Measurements from ENCODE around the gene RPS6KA3.
"Not testable (repeated sequence)": the region's sequence is repeated elsewhere in the genome, so short reads cannot be mapped to it uniquely, and the experiment has no call there.

RPS6KA3 gene

DNA sequence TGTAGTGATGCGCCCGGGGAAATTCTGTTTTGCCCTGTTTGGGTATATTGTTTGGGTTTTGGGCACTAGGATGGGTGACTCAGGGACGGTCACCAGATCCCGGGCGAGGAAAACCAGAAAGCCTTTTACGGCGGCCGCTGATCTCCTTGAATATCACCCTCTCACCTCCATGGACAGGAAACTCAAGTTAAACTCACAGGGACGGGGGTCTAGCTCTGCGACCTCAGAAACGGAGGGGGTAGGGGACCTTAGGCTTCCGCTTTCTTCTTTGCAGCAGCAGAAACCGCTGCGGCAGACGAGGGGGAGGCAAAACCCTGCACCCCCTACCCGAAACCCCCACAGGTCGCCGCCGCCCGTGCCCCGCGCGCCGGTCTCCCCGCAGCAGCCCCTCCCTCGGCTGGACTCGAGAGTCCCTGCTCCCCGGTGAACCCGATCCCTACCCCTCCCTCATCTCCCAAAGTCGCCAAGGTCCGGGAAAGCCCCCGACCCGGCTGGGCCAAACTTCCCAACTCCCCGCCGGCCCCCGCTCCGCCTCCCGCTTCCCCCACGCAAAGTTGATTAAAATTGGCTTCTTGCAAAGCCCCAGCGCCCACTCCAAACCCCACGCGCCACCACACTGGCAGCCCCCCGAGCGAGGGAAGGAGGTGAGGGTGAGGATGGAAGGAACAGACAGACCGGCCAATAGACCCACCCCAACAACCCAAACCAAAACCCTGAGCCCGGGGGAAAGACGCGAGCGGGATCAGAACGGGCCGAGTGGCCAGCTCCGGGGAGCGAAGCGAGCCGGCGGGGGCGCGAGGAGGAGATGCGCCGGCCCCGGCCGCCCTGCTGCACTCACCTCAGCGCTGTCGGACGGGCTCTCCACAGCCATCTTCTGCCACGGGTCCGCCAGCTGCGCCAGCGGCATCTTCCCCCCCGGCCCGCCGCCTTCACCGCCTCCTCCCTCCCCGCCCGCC is 705 bp downstream of the RPS6KA3 start:
- no peak for DNase-seq (ENCODE audit: extremely low read depth in 1 of 2, low read depth in 1 of 2)

DNA sequence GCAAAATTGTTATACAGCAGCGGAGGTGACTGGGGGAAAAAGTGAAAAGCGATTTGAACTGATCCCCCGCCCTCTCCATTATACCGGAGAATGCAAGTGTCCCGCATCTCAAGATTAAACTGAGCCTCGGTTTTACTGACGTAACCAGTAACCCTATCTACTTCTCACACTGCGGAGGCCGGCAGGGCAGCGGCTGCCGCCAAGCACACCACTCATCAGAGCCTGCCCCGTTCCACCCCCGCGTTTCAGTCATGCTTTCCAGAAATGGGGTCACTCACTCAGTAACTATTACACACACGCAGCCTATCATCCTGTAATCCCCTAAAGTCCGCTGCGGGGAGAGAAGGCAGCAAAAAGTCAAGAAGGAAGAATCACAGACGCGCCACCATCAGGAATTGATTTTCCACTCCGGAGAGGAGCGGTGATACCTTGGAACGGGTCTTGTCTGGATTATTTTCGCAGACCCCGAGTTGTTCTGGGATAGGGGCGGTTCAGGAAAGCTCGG is 1.4 kb downstream of the RPS6KA3 start:
- DNase-seq (ENCODE audit: extremely low read depth in 1 of 2, low read depth in 1 of 2), result no peak

DNA sequence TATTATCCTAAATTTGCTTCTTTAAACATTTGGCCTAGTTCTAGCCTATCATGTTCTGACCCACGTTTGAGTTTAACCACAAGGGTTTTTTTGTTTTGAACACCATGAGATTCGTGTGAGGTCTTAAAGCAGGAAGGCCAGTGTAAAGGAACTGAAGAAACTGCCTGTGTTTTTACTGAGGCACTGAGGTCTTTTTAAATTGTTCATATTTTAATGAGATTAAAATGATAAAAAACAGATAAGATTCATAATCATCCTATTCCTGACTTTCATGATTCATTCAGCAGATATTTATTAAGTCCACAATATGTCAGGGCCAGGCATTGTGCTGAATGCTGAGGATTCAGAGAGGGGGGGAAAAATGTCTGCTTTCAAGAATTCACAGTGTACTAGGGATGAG is 3.2 kb downstream of the RPS6KA3 start:
- no peak for DNase-seq (ENCODE audit: extremely low read depth in 1 of 2, low read depth in 1 of 2)

- no peak for DNase-seq (ENCODE audit: extremely low read depth in 1 of 2, low read depth in 1 of 2)
Observed at GRCh38 chrX:20260885-20261284, 5.8 kb downstream of the RPS6KA3 start.

DNA sequence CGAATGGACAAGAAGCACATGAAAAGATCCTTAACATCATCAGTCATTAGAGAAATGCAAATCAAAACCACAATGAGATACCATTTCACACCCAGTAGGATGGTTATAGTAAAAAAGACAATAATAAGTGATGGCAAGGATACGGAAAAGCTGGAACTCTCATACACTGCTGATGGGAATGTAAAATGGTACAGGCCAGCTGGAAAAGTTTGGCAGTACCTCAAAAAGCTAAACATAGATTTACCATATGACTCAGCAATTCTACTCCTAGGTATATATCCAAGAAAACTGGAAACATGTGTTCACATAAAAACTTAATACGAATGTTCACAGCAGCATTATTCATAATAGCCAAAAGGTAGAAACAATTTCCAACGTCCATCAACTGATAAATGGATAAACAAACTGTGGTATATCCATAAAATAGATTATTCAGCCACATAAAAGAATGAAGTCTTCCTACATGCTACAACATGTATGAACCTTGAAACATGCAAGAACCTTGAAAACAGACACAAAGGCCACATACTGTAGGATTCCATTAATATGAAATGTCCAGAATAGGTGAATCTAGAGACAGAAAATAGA is 11.9 kb downstream of the RPS6KA3 start:
- no peak for DNase-seq (ENCODE audit: extremely low read depth in 1 of 2, low read depth in 1 of 2)

DNA sequence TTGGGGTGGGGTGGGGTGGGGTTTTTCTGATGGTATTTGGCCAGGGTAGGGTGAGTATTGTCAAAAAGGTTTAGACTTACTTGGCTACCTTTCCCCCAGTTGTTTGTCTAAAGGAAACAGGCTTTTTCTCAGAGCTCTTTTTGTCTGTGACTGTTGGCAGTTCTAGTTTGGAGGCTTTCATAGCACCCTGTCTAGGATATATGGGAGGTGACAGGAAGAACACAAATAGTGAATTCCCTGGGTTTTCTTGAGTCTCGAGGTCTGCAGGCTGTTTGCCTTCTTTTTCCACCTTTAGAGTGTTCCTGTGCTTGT is 13.5 kb downstream of the RPS6KA3 start:
- no peak for DNase-seq (ENCODE audit: extremely low read depth in 1 of 2, low read depth in 1 of 2)

GRCh38 chrX:20252381-20253231 is 14.1 kb downstream of the RPS6KA3 start:
- no peak for DNase-seq (ENCODE audit: extremely low read depth in 1 of 2, low read depth in 1 of 2)

- no peak for DNase-seq (ENCODE audit: extremely low read depth in 1 of 2, low read depth in 1 of 2)
Observed at GRCh38 chrX:20251691-20252090, 15.0 kb downstream of the RPS6KA3 start.

DNA sequence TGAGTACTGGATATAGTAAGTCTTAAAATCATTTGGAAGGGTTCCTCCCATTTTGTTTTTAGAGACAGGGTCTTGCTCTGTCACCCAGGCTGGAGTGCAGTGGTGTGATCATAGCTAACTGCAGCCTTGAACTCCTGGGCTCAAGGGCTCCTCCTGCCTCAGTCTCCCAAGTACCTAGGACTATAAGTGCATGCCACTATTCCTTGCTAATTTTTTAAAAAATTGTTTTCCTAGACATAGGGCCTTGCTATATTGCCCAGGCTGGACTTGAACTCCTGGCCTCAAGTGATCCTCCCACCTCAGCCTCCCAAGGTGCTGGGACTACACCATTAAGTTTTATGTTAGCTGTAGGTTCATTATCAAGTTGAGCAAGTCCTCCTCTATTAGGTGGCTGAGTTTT is 16.6 kb downstream of the RPS6KA3 start:
- DNase-seq (ENCODE audit: extremely low read depth in 1 of 2, low read depth in 1 of 2), result not testable (repeated sequence)

DNA sequence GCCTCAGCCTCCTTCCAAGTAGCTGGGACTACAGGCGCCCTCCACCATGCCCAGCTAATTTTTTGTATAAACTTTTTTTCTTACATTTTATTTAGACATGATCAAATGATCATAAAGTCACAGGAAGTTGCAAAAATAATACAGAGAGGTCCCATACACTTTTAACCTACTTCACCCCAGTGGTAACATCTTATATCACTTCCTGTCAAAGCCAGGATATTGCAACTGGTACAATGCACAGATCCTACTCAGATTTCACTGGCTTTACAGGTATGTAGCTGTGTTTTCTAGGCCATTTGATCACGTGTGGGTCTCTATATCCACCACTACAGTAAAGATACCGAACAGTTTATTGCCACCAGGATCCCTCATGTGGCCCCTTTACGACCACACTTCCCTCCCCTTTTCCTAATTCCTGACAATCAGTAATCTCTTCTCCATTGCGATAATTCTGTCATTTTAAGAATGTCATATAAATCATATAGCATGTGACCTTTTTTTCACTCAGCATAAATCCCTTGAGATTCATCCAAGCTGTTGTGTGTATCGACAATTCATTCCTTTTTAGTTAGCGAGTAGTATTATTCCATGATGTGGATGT is 18.0 kb downstream of the RPS6KA3 start:
- DNase-seq (ENCODE audit: extremely low read depth in 1 of 2, low read depth in 1 of 2), result no peak

- DNase-seq (ENCODE audit: extremely low read depth in 1 of 2, low read depth in 1 of 2), result no peak
Observed at GRCh38 chrX:20244931-20245330, 21.8 kb downstream of the RPS6KA3 start.

DNA sequence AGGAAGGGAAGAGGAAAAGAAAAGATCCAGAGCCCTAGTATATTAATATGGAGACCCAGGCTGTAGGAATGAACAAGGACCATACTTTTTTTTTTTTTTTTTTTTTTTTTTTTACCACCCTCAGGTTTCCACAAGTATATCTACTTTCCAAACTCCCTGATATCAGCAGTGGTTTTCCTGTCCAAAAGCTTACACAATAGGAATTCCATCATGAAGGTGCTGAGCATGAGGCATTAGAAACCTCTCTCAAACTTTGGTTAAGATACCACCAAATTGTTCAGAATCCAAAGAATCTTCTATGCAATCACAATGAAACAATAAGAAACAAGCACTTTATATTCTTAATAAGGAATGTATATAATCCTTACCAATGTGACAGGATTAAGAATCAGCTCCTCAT is 26.5 kb downstream of the RPS6KA3 start:
- no peak for DNase-seq (ENCODE audit: extremely low read depth in 1 of 2, low read depth in 1 of 2)

- no peak for DNase-seq (ENCODE audit: extremely low read depth in 1 of 2, low read depth in 1 of 2)
Observed at GRCh38 chrX:20237864-20238263, 28.8 kb downstream of the RPS6KA3 start.

- no peak for DNase-seq (ENCODE audit: extremely low read depth in 1 of 2, low read depth in 1 of 2)
Observed at GRCh38 chrX:20235755-20236154, 31.0 kb downstream of the RPS6KA3 start.

- DNase-seq (ENCODE audit: extremely low read depth in 1 of 2, low read depth in 1 of 2), result no peak
Observed at GRCh38 chrX:20233336-20233735, 33.4 kb downstream of the RPS6KA3 start.

- no peak for DNase-seq (ENCODE audit: extremely low read depth in 1 of 2, low read depth in 1 of 2)
Observed at GRCh38 chrX:20231598-20231997, 35.1 kb downstream of the RPS6KA3 start.

DNA sequence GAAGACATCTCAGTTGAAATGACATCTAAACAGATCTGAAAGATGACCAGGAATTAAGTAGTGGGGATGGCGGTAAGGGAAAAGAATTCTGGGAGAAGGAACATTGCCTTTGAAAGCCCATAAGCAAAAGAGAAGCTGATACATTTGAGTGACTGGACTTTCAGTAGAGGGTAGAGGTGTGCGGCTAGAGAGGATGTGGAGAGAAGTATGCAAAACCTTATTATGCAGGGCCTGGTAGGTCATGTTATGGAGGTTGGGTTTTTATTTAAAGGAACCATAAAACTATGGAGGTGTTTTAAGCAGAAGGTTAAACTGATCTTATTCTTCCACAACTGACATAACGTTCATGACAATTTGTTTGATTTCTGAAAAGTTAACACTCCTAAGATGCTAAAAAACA is 36.3 kb downstream of the RPS6KA3 start:
- DNase-seq (ENCODE audit: extremely low read depth in 1 of 2, low read depth in 1 of 2), result no peak

DNA sequence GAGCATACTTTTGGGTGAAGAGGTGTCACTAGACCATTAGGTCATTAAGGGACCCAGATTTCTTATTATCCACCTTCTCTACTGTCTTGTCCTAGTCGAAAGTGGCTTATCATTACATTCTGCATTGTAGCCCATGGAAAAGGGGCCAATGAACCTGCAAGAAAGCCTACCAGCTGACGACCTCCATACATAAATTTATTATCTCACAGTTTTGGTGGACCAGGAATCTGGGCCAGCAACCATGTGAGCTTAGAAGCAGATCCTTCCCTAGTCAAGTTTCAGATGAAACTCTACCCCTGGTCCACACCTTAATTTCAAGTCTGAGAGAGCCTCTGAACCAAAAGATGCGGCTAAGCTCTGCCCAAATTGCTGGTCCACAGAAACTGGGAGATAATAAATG is 37.6 kb downstream of the RPS6KA3 start:
- no peak for DNase-seq (ENCODE audit: extremely low read depth in 1 of 2, low read depth in 1 of 2)

GRCh38 chrX:20228245-20228644 is 38.5 kb downstream of the RPS6KA3 start:
- DNase-seq (ENCODE audit: extremely low read depth in 1 of 2, low read depth in 1 of 2), result no peak

DNA sequence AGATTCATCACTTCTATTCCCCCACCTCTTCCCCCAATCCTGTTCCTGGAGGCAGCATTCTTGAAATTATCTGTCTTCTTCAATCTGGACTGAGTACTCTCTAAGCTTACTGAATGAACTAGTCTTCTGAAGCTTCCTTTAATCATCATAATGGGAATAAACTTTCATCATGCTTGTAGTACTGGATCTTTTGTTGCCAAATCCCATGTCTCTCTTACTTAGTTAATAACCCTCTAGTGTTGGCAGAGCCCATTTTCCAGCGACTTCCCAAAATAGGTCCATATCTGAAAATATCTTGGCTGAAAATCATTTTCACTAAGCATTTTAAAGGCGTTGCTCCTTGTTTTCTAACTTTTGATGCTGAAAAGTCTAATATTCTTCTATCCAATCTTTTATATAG is 39.6 kb downstream of the RPS6KA3 start:
- no peak for DNase-seq (ENCODE audit: extremely low read depth in 1 of 2, low read depth in 1 of 2)

DNA sequence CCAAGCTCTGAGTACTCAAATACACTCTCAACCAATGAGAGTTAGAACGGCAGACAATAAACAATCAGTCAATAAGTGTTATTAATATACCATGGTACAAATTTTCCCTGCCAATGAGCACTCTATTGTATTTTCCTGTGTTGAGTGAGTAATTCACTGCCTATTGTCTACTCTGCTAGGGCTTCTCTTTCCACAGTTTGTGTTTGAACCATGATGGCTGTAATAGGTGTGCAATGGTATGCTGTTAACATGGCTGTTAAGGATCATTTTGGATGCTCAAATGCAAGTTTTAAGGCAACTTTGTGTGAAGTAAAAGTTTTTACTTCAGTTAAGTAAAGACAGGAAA is 41.2 kb downstream of the RPS6KA3 start:
- DNase-seq (ENCODE audit: extremely low read depth in 1 of 2, low read depth in 1 of 2), result no peak
